ENCODE data around the gene FBXO21. TPM values are rescaled to one million over a fixed set of nuclear protein-coding genes. Genes with fewer than 3 reads are reported as not detected.
"Not testable (repeated sequence)": the region's sequence is repeated elsewhere in the genome, so short reads cannot be mapped to it uniquely, and the experiment has no call there.

FBXO21 gene
- total RNA-seq, 4 donors from 2014 or later = 42.7 to 141 (median 80.4) TPM

GRCh38 chr12:117187421-117187820 lies 2.8 kb downstream of the FBXO21 start:
- in situ Hi-C loops (cut with MboI; ENCODE audit: low sequenced_read_pairs in 4 of 4) = no loop called here
- Histone ChIP-seq H3K27me3 (no peaks in the 10 kb centered on the region), H3K4me1 (peaks cover 13 to 15% of the 10 kb centered on the region in 2 donors), H3K36me3 (peaks cover 2 to 33% of the 10 kb centered on the region in 2 donors), H3K27ac (no peak overlapping the region), H3K4me3 (no peak overlapping the region), H3K9me3 (no peaks in the 10 kb centered on the region)
- TF ChIP-seq POLR2A (IDR thresholded peaks at IDR 0.05) = no peak
- TF ChIP-seq, protein P1, sequence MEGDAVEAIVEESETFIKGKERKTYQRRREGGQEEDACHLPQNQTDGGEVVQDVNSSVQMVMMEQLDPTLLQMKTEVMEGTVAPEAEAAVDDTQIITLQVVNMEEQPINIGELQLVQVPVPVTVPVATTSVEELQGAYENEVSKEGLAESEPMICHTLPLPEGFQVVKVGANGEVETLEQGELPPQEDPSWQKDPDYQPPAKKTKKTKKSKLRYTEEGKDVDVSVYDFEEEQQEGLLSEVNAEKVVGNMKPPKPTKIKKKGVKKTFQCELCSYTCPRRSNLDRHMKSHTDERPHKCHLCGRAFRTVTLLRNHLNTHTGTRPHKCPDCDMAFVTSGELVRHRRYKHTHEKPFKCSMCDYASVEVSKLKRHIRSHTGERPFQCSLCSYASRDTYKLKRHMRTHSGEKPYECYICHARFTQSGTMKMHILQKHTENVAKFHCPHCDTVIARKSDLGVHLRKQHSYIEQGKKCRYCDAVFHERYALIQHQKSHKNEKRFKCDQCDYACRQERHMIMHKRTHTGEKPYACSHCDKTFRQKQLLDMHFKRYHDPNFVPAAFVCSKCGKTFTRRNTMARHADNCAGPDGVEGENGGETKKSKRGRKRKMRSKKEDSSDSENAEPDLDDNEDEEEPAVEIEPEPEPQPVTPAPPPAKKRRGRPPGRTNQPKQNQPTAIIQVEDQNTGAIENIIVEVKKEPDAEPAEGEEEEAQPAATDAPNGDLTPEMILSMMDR (IDR thresholded peaks at IDR 0.05 in 4 of 5, conservative IDR thresholded peaks at IDR 0.05 in 1 of 5) = no peak
- intact Hi-C loops (cut with DNase I; ENCODE audit: low total_unique reads) = no loop called here
- DNase-seq = no peak
- ATAC-seq = no peak

GRCh38 chr12:117182866-117183265 lies 7.4 kb downstream of the FBXO21 start:
- TF ChIP-seq POLR2A (IDR thresholded peaks at IDR 0.05) = no peak
- TF ChIP-seq, protein P1 (IDR thresholded peaks at IDR 0.05 in 4 of 5, conservative IDR thresholded peaks at IDR 0.05 in 1 of 5) = no peak
- Histone ChIP-seq H3K9me3 (no peaks in the 10 kb centered on the region), H3K4me1 (peaks cover 15% of the 10 kb centered on the region in 2 donors), H3K4me3 (no peak overlapping the region), H3K27ac (no peak overlapping the region), H3K27me3 (no peaks in the 10 kb centered on the region), H3K36me3 (peaks cover 2 to 39% of the 10 kb centered on the region in 2 donors)
- DNase-seq = no peak
- intact Hi-C loops (cut with DNase I; ENCODE audit: low total_unique reads) = no loop called here
- ATAC-seq = no peak
- in situ Hi-C loops (cut with MboI; ENCODE audit: low sequenced_read_pairs in 4 of 4) = no loop called here

GRCh38 chr12:117181468-117181843 lies 8.8 kb downstream of the FBXO21 start:
- H3K36me3 ChIP-seq = peaks cover 2 to 46% of the 10 kb centered on the region in 2 donors
- H3K4me3 ChIP-seq; H3K9me3 ChIP-seq; intact Hi-C loops (cut with DNase I; ENCODE audit: low total_unique reads); in situ Hi-C loops (cut with MboI; ENCODE audit: low sequenced_read_pairs in 4 of 4); H3K27ac ChIP-seq; ATAC-seq; H3K27me3 ChIP-seq; DNase-seq: not testable (repeated sequence)
- H3K4me1 ChIP-seq = peaks cover 15% of the 10 kb centered on the region in 2 donors

- DNase-seq (no peak), ATAC-seq (no peak)
- H3K27ac ChIP-seq = no peak overlapping the region
- no peaks in the 10 kb centered on the region for H3K27me3 ChIP-seq
- TF ChIP-seq, protein P1 (IDR thresholded peaks at IDR 0.05 in 4 of 5, conservative IDR thresholded peaks at IDR 0.05 in 1 of 5) = no peak
- TF ChIP-seq POLR2A (IDR thresholded peaks at IDR 0.05) = no peak
- in situ Hi-C loops (cut with MboI; ENCODE audit: low sequenced_read_pairs in 4 of 4) = no loop called here
- intact Hi-C loops (cut with DNase I; ENCODE audit: low total_unique reads) = no loop called here
- H3K4me3 ChIP-seq = no peak overlapping the region
- no peaks in the 10 kb centered on the region for H3K9me3 ChIP-seq
- H3K4me1 ChIP-seq = peaks cover 15% of the 10 kb centered on the region in 2 donors
- H3K36me3 ChIP-seq = peaks cover 2 to 46% of the 10 kb centered on the region in 2 donors
Observed at GRCh38 chr12:117180758-117181467, 9.4 kb downstream of the FBXO21 start.

DNA sequence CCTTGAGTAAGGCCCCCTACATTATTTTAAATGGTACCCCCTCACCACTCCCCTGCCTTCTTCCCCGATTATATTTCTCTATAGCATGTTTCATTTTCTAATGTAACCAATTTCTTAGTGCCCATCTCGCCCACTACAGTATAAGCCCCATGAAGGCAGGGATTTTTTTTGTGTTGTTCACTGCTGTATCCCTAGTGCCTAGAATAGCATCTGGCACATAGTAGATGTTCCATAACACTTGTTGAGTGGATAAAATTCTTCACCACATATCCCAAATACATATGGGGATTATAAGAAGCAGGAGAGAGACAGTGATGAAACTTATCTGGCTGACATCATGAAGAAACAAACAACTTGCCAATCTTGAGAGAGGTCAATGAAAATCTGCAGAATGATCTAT lies 11.5 kb downstream of the FBXO21 start:
- in situ Hi-C loops (cut with MboI; ENCODE audit: low sequenced_read_pairs in 4 of 4) = no loop called here
- peaks cover 0 to 48% of the 10 kb centered on the region in 2 donors for H3K36me3 ChIP-seq

More for the DNA sequence above, 11.5 kb downstream of the FBXO21 start:
- Histone ChIP-seq H3K4me1 (peaks cover 7 to 9% of the 10 kb centered on the region in 2 donors), H3K27me3 (no peaks in the 10 kb centered on the region), H3K9me3 (no peaks in the 10 kb centered on the region), H3K4me3 (no peak overlapping the region), H3K27ac (no peak overlapping the region)
- intact Hi-C loops (cut with DNase I; ENCODE audit: low total_unique reads) = no loop called here
- no peak for ATAC-seq
- TF ChIP-seq POLR2A (IDR thresholded peaks at IDR 0.05) = no peak
- TF ChIP-seq, protein P1 (IDR thresholded peaks at IDR 0.05 in 4 of 5, conservative IDR thresholded peaks at IDR 0.05 in 1 of 5) = no peak
- DNase-seq = no peak

All from gastrocnemius medialis (tissue), 4 donors.